ENCODE data around the gene CELF4. TPM values are rescaled to one million over a fixed set of nuclear protein-coding genes. Genes with fewer than 3 reads are reported as not detected.

CELF4 gene
- polyA plus RNA-seq, 4 donors, result 3.2 to 7.8 (median 3.8) TPM; not detected in 1

GRCh38 chr18:37285825-37286224 is 279.8 kb downstream of the CELF4 start:
- no peak overlapping the region for H3K4me3 ChIP-seq (ENCODE audit: low read depth in 1 of 3, low read length in 3 of 3)
- 66 to 80% (median 78%) methylated on average over 12 of the region's 12 CpGs for whole genome bisulfite sequencing, 3 donors
- H3K36me3 ChIP-seq (ENCODE audit: control insufficient read depth in 3 of 3, insufficient read depth in 2 of 3, low read depth in 1 of 3, low read length in 3 of 3), result no peaks in the 10 kb centered on the region
- no peak for FAIRE-seq
- no peak for DNase-seq
- H3K27me3 ChIP-seq (ENCODE audit: control insufficient read depth in 3 of 3, insufficient read depth in 3 of 3, low read length in 3 of 3), result peaks cover 0 to 6% (median 0%) of the 10 kb centered on the region in 3 donors
- no peaks in the 10 kb centered on the region for H3K4me1 ChIP-seq (ENCODE audit: control insufficient read depth in 3 of 3, insufficient read depth in 2 of 3, low read depth in 1 of 3, low read length in 2 of 3)
- no peak overlapping the region for H3K27ac ChIP-seq (ENCODE audit: low read depth in 1 of 3, low read length in 2 of 3)
- no peaks in the 10 kb centered on the region for H3K9me3 ChIP-seq (ENCODE audit: control insufficient read depth in 2 of 2, insufficient read depth in 1 of 2, low read depth in 1 of 2, low read length in 1 of 2)

- WGBS, 3 donors, result 76 to 90% (median 87%) methylated on average over 7 of the region's 7 CpGs
- Histone ChIP-seq H3K27me3 (ENCODE audit: control insufficient read depth in 3 of 3, insufficient read depth in 3 of 3, low read length in 3 of 3) (peaks cover 0 to 13% (median 0%) of the 10 kb centered on the region in 3 donors), H3K9me3 (ENCODE audit: control insufficient read depth in 2 of 2, insufficient read depth in 1 of 2, low read depth in 1 of 2, low read length in 1 of 2) (no peaks in the 10 kb centered on the region), H3K4me1 (ENCODE audit: control insufficient read depth in 3 of 3, insufficient read depth in 2 of 3, low read depth in 1 of 3, low read length in 2 of 3) (no peaks in the 10 kb centered on the region), H3K4me3 (ENCODE audit: low read depth in 1 of 3, low read length in 3 of 3) (no peak overlapping the region), H3K36me3 (ENCODE audit: control insufficient read depth in 3 of 3, insufficient read depth in 2 of 3, low read depth in 1 of 3, low read length in 3 of 3) (no peaks in the 10 kb centered on the region), H3K27ac (ENCODE audit: low read depth in 1 of 3, low read length in 2 of 3) (no peak overlapping the region)
- FAIRE-seq (no peak), DNase-seq (no peak)
Measured at GRCh38 chr18:37284260-37284659, 281.3 kb downstream of the CELF4 start.

- DNase-seq, result no peak
- H3K27me3 ChIP-seq (ENCODE audit: control insufficient read depth in 3 of 3, insufficient read depth in 3 of 3, low read length in 3 of 3), result peaks cover 0 to 15% (median 0%) of the 10 kb centered on the region in 3 donors
- H3K4me1 ChIP-seq (ENCODE audit: control insufficient read depth in 3 of 3, insufficient read depth in 2 of 3, low read depth in 1 of 3, low read length in 2 of 3), result no peaks in the 10 kb centered on the region
- FAIRE-seq, result no peak
- no peaks in the 10 kb centered on the region for H3K9me3 ChIP-seq (ENCODE audit: control insufficient read depth in 2 of 2, insufficient read depth in 1 of 2, low read depth in 1 of 2, low read length in 1 of 2)
- H3K27ac ChIP-seq (ENCODE audit: low read depth in 1 of 3, low read length in 2 of 3), result no peak overlapping the region
- 47 to 48% (median 47%) methylated on average over 5 of the region's 5 CpGs for WGBS, 3 donors
- no peaks in the 10 kb centered on the region for H3K36me3 ChIP-seq (ENCODE audit: control insufficient read depth in 3 of 3, insufficient read depth in 2 of 3, low read depth in 1 of 3, low read length in 3 of 3)
- H3K4me3 ChIP-seq (ENCODE audit: low read depth in 1 of 3, low read length in 3 of 3), result no peak overlapping the region
Measured at GRCh38 chr18:37282386-37283037, 283.1 kb downstream of the CELF4 start.

- H3K4me1 ChIP-seq (ENCODE audit: control insufficient read depth in 3 of 3, insufficient read depth in 2 of 3, low read depth in 1 of 3, low read length in 2 of 3), result no peaks in the 10 kb centered on the region
- H3K36me3 ChIP-seq (ENCODE audit: control insufficient read depth in 3 of 3, insufficient read depth in 2 of 3, low read depth in 1 of 3, low read length in 3 of 3), result no peaks in the 10 kb centered on the region
- WGBS, 3 donors, result 44 to 65% (median 54%) methylated on average over 11 of the region's 11 CpGs
- H3K4me3 ChIP-seq (ENCODE audit: low read depth in 1 of 3, low read length in 3 of 3), result no peak overlapping the region
- H3K27ac ChIP-seq (ENCODE audit: low read depth in 1 of 3, low read length in 2 of 3), result no peak overlapping the region
- no peaks in the 10 kb centered on the region for H3K9me3 ChIP-seq (ENCODE audit: control insufficient read depth in 2 of 2, insufficient read depth in 1 of 2, low read depth in 1 of 2, low read length in 1 of 2)
- FAIRE-seq (no peak), DNase-seq (no peak)
- peaks cover 0 to 31% (median 8%) of the 10 kb centered on the region in 3 donors for H3K27me3 ChIP-seq (ENCODE audit: control insufficient read depth in 3 of 3, insufficient read depth in 3 of 3, low read length in 3 of 3)
Measured at GRCh38 chr18:37280701-37281393, 284.8 kb downstream of the CELF4 start.

DNA sequence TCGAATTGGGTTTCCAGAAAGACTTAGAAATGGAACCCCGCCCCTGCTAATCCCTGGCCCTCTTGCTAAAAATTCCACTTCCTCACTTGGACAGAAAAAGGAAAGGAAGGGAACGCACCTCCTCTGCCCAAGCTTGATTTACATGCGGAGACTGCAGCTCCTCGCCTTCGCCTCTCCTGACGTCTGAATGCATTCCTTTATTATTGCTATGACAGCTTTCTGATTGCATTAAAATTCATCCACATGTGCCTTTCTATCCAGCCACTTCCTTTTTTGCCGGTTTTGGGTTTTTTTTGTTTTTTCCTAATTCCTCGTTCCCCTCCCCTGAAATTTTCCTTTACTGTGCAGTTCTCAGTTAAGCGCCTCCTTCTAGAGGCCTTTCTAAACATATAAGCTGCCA is 287.8 kb downstream of the CELF4 start:
- H3K4me1 ChIP-seq (ENCODE audit: control insufficient read depth in 3 of 3, insufficient read depth in 2 of 3, low read depth in 1 of 3, low read length in 2 of 3), result no peaks in the 10 kb centered on the region
- DNase-seq, result no peak
- no peak overlapping the region for H3K27ac ChIP-seq (ENCODE audit: low read depth in 1 of 3, low read length in 2 of 3)
- H3K9me3 ChIP-seq (ENCODE audit: control insufficient read depth in 2 of 2, insufficient read depth in 1 of 2, low read depth in 1 of 2, low read length in 1 of 2), result no peaks in the 10 kb centered on the region
- peaks cover 0 to 58% (median 25%) of the 10 kb centered on the region in 3 donors for H3K27me3 ChIP-seq (ENCODE audit: control insufficient read depth in 3 of 3, insufficient read depth in 3 of 3, low read length in 3 of 3)
- no peaks in the 10 kb centered on the region for H3K36me3 ChIP-seq (ENCODE audit: control insufficient read depth in 3 of 3, insufficient read depth in 2 of 3, low read depth in 1 of 3, low read length in 3 of 3)
- no peak for FAIRE-seq
- H3K4me3 ChIP-seq (ENCODE audit: low read depth in 1 of 3, low read length in 3 of 3), result no peak overlapping the region
- WGBS, 3 donors, result 67 to 72% (median 72%) methylated on average over 10 of the region's 10 CpGs

GRCh38 chr18:37276111-37276890 is 289.3 kb downstream of the CELF4 start:
- Histone ChIP-seq H3K27me3 (ENCODE audit: control insufficient read depth in 3 of 3, insufficient read depth in 3 of 3, low read length in 3 of 3) (peaks cover 0 to 55% (median 25%) of the 10 kb centered on the region in 3 donors), H3K9me3 (ENCODE audit: control insufficient read depth in 2 of 2, insufficient read depth in 1 of 2, low read depth in 1 of 2, low read length in 1 of 2) (no peaks in the 10 kb centered on the region), H3K27ac (ENCODE audit: low read depth in 1 of 3, low read length in 2 of 3) (no peak overlapping the region), H3K36me3 (ENCODE audit: control insufficient read depth in 3 of 3, insufficient read depth in 2 of 3, low read depth in 1 of 3, low read length in 3 of 3) (no peaks in the 10 kb centered on the region), H3K4me3 (ENCODE audit: low read depth in 1 of 3, low read length in 3 of 3) (no peak overlapping the region), H3K4me1 (ENCODE audit: control insufficient read depth in 3 of 3, insufficient read depth in 2 of 3, low read depth in 1 of 3, low read length in 2 of 3) (no peaks in the 10 kb centered on the region)
- no peak for FAIRE-seq
- no peak for DNase-seq
- WGBS, 3 donors, result 81 to 85% (median 82%) methylated on average over 10 of the region's 10 CpGs

- Histone ChIP-seq H3K27me3 (ENCODE audit: control insufficient read depth in 3 of 3, insufficient read depth in 3 of 3, low read length in 3 of 3) (peaks cover 0 to 52% (median 25%) of the 10 kb centered on the region in 3 donors), H3K4me1 (ENCODE audit: control insufficient read depth in 3 of 3, insufficient read depth in 2 of 3, low read depth in 1 of 3, low read length in 2 of 3) (no peaks in the 10 kb centered on the region), H3K27ac (ENCODE audit: low read depth in 1 of 3, low read length in 2 of 3) (no peak overlapping the region), H3K9me3 (ENCODE audit: control insufficient read depth in 2 of 2, insufficient read depth in 1 of 2, low read depth in 1 of 2, low read length in 1 of 2) (no peaks in the 10 kb centered on the region), H3K4me3 (ENCODE audit: low read depth in 1 of 3, low read length in 3 of 3) (no peak overlapping the region), H3K36me3 (ENCODE audit: control insufficient read depth in 3 of 3, insufficient read depth in 2 of 3, low read depth in 1 of 3, low read length in 3 of 3) (no peaks in the 10 kb centered on the region)
- WGBS, 3 donors, result 20 to 40% (median 30%) methylated on average over 20 to 32 of the region's 32 CpGs
- no peak for FAIRE-seq
- no peak for DNase-seq
Measured at GRCh38 chr18:37275237-37275741, 290.3 kb downstream of the CELF4 start.
